GM18867 (cell line): ENCODE data around the gene MARVELD3.

Experiments used
- ATAC-seq: cut with Tn5 transposase; IDR thresholded peaks from one replicate; pipeline ENCODE4 v1.9.1; 2021; ENCODE audit warnings: mild to moderate bottlenecking, moderate library complexity; ENCODE audit not compliant: unreplicated experiment

Gene MARVELD3

GRCh38 chr16:71618429-71618828 is 7.6 kb upstream of the MARVELD3 start:
- no peak for ATAC-seq

GRCh38 chr16:71622088-71622487 is 3.9 kb upstream of the MARVELD3 start:
- ATAC-seq = no peak

GRCh38 chr16:71623597-71623996 is 2.4 kb upstream of the MARVELD3 start:
- no peak for ATAC-seq

- no peak for ATAC-seq
Measured at GRCh38 chr16:71625113-71625850, 702 bp upstream of the MARVELD3 start.

GRCh38 chr16:71626858-71627213 is 852 bp downstream of the MARVELD3 start:
- no peak for ATAC-seq

GRCh38 chr16:71627731-71628181 is 1.8 kb downstream of the MARVELD3 start:
- no peak for ATAC-seq

- ATAC-seq = no peak
Measured at GRCh38 chr16:71628810-71629209, 2.8 kb downstream of the MARVELD3 start.

GRCh38 chr16:71629278-71630016 is 3.5 kb downstream of the MARVELD3 start:
- ATAC-seq = no peak

GRCh38 chr16:71630808-71631207 is 4.8 kb downstream of the MARVELD3 start:
- ATAC-seq = no peak

- no peak for ATAC-seq
Measured at GRCh38 chr16:71631776-71632175, 5.8 kb downstream of the MARVELD3 start.

- no peak for ATAC-seq
Measured at GRCh38 chr16:71635632-71636031, 9.6 kb downstream of the MARVELD3 start.

- ATAC-seq = no peak
Measured at GRCh38 chr16:71637398-71637797, 11.4 kb downstream of the MARVELD3 start.

GRCh38 chr16:71645450-71645849 is 19.5 kb downstream of the MARVELD3 start:
- ATAC-seq = no peak

GRCh38 chr16:71647391-71647790 is 21.4 kb downstream of the MARVELD3 start:
- ATAC-seq = no peak

GRCh38 chr16:71648162-71648561 is 22.2 kb downstream of the MARVELD3 start:
- no peak for ATAC-seq

GRCh38 chr16:71648921-71649320 is 22.9 kb downstream of the MARVELD3 start:
- ATAC-seq = no peak

- no peak for ATAC-seq
Measured at GRCh38 chr16:71649704-71650103, 23.7 kb downstream of the MARVELD3 start.

GRCh38 chr16:71658771-71659170 is 32.8 kb downstream of the MARVELD3 start:
- ATAC-seq = no peak

GRCh38 chr16:71659471-71659870 is 33.5 kb downstream of the MARVELD3 start:
- no peak for ATAC-seq

- ATAC-seq = no peak
Measured at GRCh38 chr16:71666264-71666663, 40.3 kb downstream of the MARVELD3 start.

GRCh38 chr16:71666928-71667707 is 41.1 kb downstream of the MARVELD3 start:
- no peak for ATAC-seq
